Hematopoietic multipotent progenitor cell treated with erythropoietin and hydrocortisone succinate and interleukin-3 and kit ligand, for 17 days (in vitro differentiated cells): Measurements from ENCODE around the gene ZNF579.

Source experiments
- DNase-seq: peaks from one replicate; pipeline ENCODE4 v3.0.0-alpha.2; 2015; ENCODE audit warnings: low spot score

ZNF579 gene

GRCh38 chr19:55567708-55568328 is 12.8 kb downstream of the ZNF579 start:
- DNase-seq, result no peak

- no peak for DNase-seq
Observed at GRCh38 chr19:55566823-55567222, 13.8 kb downstream of the ZNF579 start.

- DNase-seq, result no peak
Observed at GRCh38 chr19:55563261-55563690, 17.4 kb downstream of the ZNF579 start.

GRCh38 chr19:55559684-55560083 is 21.0 kb downstream of the ZNF579 start:
- no peak for DNase-seq

- DNase-seq, result no peak
Observed at GRCh38 chr19:55554741-55555152, 25.9 kb downstream of the ZNF579 start.

- DNase-seq, result no peak
Observed at GRCh38 chr19:55554302-55554701, 26.3 kb downstream of the ZNF579 start.

GRCh38 chr19:55553217-55554182 is 27.1 kb downstream of the ZNF579 start:
- no peak for DNase-seq

- no peak for DNase-seq
Observed at GRCh38 chr19:55552620-55553019, 28.0 kb downstream of the ZNF579 start.

GRCh38 chr19:55552206-55552605 is 28.4 kb downstream of the ZNF579 start:
- DNase-seq, result no peak

GRCh38 chr19:55550321-55550650 is 30.4 kb downstream of the ZNF579 start:
- DNase-seq, result no peak

- DNase-seq, result no peak
Observed at GRCh38 chr19:55549500-55550320, 30.9 kb downstream of the ZNF579 start.

GRCh38 chr19:55546822-55547614 is 33.6 kb downstream of the ZNF579 start:
- DNase-seq, result no peak

GRCh38 chr19:55546011-55546410 is 34.6 kb downstream of the ZNF579 start:
- DNase-seq, result no peak

GRCh38 chr19:55545443-55545842 is 35.2 kb downstream of the ZNF579 start, which contains the start of gene SBK3:
Gene SBK3 (minus strand): TSS chr19:55545543. CDS start chr19:55545543, 0 bp downstream.
- no peak for DNase-seq

GRCh38 chr19:55544776-55545439 is 35.7 kb downstream of the ZNF579 start:
- DNase-seq, result no peak

GRCh38 chr19:55544014-55544413 is 36.6 kb downstream of the ZNF579 start:
- no peak for DNase-seq

- no peak for DNase-seq
Observed at GRCh38 chr19:55543567-55543966, 37.1 kb downstream of the ZNF579 start.

GRCh38 chr19:55542292-55542855 is 38.3 kb downstream of the ZNF579 start:
- DNase-seq, result no peak

- no peak for DNase-seq
Observed at GRCh38 chr19:55541091-55541490, 39.6 kb downstream of the ZNF579 start.

- no peak for DNase-seq
Observed at GRCh38 chr19:55540619-55541018, 40.0 kb downstream of the ZNF579 start.
